ENCODE results near the gene NPR3.

DNA sequence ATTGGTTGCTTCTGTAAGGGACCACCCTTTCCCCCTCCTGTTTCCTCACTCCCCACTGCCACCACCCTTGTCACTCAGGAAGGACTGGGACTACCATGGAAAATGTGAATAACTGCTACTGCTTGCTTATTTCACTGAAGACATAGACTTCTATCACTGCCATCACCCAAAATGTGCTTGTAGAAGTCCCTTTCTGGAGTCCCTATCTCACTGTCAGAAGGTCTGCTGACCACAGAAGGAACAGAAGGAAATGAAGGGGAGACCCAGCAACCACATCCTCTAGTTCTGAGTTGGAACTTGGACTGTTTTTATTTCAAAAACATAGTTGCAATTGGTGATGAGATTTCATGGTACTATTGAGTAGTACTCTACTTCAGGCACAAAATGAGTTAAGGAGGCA, 122.5 kb downstream of the NPR3 start:
- TF ChIP-seq, protein P1, sequence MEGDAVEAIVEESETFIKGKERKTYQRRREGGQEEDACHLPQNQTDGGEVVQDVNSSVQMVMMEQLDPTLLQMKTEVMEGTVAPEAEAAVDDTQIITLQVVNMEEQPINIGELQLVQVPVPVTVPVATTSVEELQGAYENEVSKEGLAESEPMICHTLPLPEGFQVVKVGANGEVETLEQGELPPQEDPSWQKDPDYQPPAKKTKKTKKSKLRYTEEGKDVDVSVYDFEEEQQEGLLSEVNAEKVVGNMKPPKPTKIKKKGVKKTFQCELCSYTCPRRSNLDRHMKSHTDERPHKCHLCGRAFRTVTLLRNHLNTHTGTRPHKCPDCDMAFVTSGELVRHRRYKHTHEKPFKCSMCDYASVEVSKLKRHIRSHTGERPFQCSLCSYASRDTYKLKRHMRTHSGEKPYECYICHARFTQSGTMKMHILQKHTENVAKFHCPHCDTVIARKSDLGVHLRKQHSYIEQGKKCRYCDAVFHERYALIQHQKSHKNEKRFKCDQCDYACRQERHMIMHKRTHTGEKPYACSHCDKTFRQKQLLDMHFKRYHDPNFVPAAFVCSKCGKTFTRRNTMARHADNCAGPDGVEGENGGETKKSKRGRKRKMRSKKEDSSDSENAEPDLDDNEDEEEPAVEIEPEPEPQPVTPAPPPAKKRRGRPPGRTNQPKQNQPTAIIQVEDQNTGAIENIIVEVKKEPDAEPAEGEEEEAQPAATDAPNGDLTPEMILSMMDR (IDR thresholded peaks at IDR 0.05): no peak
- TF ChIP-seq EP300 (IDR thresholded peaks at IDR 0.05) (no peak), POLR2A (IDR thresholded peaks at IDR 0.05) (no peak), POLR2AphosphoS5 (IDR thresholded peaks at IDR 0.05) (no peak)

All from suprapubic skin (tissue), 4 donors.